Raji (cell line): Measurements from ENCODE around the gene TMC1.

Experiments
- POLR2A ChIP-seq: IDR thresholded peaks from 2 replicates; pipeline ENCODE4 v1.6.1; 2011; ENCODE audit warnings: low read depth, low read length, control low read depth; ENCODE audit not compliant: insufficient read depth

Gene TMC1

DNA sequence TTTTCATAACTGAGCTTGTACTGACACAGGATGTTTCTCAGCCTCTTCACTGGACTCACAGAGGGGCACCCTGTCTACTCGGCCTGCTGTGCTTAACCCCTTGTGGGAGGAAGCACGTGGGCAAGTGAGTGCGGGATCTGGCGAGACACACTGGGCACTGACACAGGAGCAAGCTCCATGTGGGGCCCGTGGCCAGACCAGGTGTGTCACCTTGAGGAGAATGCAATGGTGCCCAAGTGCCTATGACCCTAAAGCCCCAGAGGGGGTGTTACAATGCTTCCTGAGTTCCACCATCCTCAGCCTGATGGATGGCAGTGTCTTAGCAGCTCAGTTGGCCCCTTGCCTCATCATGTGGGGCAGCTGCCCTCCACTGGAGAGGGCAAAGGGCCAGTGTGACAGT, 302.6 kb downstream of the TMC1 start:
- TF ChIP-seq POLR2A: no peak

DNA sequence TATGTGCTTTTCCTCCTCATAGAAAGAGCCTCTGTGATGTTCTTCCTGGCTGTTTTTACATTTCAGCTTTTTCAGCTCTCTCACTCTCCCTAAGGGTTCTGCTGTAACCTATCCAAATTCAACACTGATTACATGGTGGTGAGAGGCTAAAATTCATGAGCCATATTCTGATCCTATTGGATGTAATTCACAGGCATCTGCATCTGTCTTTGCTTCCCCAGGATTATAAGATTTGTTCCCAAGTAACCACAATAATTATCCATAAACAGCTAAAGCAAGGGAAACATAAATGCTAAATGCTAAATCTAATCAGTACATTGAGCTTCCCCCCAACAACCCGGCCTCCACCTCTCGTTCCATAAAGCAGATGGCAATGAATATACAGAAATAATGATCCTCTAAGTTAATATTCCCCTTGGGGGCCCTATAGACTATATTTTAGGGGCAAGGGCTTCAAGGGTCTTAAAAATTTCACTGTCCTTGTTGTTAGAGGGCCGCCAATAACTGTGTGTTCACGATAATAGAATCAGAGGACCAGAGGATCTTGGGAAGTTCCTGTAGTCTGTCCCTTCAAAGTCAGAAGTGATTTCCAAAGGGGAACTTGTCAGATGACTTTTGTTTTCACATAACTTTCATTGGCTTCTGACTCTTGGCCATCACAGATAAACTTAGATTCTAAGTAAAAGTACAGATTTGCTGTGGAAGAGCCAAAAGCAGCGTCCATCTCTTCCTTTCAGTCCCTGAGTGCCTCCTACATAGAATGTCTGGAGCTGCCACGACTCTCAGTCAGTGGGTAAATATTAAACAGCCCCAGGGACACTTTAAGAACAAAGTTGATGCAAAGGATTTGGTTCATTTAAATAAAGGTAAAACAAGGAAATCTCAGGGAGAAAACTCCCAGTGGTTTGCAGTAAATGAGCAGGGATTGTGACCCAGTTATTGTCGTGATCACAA, 305.9 kb downstream of the TMC1 start:
- no peak for TF ChIP-seq POLR2A

DNA sequence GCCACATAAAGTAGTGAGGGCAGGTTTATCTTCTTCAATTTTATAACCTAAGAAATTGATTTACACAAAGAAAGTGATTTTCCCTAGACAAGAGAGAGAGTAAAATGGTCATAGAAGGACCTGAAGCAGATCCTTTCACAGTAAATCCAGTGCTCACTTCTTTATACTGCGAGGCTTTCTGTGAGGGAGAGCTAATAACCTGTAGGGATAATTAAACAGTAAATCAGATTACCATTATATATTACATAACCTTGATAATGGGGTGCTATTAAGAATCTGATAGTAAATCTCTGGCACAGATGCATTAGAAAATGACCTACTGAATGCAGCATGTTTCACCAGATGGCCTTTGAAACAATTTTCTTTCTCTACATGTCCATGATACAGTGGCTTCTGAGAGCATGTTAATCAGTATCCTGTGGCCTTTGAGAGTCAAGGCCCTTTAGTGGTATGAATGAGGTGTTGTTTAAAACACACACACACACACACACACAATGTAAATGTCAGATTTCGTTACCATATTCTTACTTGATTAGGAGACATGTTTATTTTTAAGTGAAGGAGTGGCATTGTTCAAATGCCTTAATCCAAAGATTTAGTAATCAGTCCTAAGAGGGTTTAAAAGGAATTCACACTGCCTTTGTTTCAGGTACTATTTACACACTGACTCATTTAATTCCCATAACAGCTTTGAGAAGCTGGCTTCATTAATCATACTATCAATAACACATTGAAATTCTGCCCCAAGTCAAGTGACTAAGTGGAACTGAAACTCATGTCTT, 306.7 kb downstream of the TMC1 start:
- TF ChIP-seq POLR2A: no peak

DNA sequence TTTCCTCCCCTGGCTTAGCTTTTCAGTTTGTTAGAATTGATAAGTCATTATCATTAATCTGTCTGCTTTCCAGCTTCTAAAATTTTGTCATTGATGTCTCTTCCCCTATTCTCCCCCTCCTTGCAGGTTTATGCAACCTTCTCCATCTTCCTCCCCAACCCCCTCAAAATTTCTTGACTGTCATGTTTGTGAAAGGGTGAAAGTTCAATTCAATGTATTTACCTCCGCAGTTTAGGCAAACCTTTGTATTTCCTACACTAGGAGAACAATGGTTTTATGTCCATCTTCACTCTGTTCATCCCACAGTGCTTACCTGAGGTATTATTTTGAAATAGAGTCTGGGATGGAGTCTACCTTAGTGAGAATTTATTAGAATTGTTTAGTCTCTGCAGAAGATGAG, 313.6 kb downstream of the TMC1 start:
- TF ChIP-seq POLR2A: no peak

DNA sequence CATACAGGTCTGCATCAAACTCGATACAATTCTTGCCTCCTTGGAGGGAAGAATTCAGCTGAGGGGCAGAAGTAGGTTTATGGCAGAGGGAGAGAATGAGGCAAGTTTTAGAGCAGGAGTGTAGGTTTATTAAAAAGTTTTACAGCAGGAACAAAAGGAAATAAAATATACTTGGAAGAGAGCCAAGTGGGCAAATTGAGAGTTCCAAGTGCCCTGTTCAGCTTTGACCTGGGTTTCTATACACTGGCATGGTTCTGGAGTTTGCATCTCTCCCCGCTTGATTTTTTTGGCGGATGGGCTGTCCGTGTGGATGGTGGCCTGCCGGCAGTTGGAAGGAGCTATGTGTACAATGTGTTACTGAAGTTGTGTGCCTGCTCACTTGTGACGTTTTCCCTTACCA, 315.4 kb downstream of the TMC1 start:
- no peak for TF ChIP-seq POLR2A

DNA sequence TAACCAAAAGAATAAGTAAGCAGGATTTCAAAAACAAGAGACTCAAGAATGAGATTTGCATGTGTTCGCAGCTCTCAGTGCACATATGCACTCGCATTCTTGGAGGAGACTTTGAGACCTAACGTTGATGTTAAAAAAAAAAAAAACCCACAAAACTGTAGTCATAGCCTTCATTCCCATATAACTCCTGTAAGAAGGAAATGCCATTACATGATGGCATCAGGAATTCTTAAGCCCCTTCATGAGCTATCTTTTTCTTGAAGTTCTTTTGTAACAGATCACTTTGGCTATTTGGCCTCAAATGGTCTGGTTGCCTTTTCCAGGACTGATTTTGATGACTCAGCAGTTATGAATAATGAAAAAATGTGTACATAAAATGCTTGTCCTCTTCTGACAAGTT, 317.7 kb downstream of the TMC1 start:
- no peak for TF ChIP-seq POLR2A

DNA sequence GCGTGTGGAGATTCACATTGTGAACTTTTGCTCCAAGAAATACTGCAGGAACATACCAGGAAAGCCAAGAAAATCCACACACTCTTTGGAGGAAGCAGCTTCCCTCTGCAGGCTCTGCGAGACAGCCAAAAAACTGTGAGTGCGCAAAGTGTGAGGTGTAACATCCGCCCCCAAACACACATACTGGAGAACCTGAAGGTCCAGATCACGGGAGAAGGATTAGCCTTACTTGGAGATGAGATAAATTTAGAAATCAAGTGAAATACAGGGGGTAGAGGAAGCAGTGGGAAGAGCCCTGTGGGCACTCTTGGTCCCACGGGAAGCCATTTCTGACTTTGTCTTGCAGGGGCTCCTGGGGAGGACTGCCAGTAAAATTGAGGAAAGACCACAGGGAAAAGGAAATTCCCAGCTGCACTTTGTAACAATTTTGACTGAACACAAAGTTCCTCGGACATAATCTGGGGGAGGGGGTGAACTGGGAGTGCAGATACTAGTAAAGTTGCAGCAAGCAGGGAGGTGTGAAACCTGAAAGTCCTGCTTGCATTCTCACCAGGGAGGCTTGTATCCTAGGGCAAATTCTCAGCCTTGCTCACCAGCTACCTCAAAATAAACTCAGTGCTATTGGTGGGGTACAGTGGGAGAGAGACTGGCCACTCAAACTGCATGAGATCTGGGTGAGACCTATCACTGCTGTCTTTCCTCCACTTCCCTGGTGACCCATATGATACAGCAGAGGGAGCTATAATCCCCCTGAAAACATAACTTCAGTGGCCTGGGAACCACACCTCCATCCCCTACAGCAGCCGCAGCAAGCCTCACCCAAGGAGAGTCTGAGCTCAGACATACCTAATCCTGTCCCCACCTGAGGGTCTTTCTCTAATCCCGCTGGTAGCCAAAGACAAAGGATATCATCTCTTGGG, 322.4 kb downstream of the TMC1 start:
- TF ChIP-seq POLR2A: no peak

DNA sequence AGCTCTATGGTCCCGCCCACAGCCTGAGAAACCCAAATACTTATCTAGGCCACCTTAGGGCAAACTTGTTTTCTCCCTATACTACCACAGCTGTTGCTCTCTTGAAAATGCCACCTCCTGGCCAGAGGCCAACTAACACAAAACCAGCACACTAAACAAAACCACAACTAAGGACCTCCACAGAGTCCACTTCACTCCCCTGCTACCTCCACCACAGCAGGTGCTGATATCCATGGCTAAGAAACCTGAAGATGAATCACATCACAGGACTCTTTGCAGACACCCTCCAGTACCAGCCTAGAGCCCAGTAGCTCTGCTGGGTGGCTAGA, 323.0 kb downstream of the TMC1 start:
- TF ChIP-seq POLR2A: no peak

DNA sequence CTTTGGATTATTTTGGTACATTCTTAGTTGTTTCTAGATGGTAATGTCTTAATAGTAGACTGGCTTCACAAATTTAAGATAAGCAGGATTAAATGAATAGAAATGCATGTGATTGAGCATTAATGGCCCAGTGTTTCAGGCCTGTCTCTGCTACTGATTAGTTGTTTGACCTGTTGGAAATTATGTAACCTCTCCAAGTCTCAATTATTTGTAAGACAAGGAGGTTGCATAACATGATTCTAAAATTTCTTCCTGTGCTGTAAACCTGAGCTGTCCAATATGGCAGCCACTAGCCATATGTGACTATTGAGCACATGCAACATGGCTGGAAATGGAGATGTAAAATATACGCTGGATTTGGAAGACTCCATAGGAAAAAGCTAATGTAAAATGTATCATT, 333.9 kb downstream of the TMC1 start:
- TF ChIP-seq POLR2A: no peak

DNA sequence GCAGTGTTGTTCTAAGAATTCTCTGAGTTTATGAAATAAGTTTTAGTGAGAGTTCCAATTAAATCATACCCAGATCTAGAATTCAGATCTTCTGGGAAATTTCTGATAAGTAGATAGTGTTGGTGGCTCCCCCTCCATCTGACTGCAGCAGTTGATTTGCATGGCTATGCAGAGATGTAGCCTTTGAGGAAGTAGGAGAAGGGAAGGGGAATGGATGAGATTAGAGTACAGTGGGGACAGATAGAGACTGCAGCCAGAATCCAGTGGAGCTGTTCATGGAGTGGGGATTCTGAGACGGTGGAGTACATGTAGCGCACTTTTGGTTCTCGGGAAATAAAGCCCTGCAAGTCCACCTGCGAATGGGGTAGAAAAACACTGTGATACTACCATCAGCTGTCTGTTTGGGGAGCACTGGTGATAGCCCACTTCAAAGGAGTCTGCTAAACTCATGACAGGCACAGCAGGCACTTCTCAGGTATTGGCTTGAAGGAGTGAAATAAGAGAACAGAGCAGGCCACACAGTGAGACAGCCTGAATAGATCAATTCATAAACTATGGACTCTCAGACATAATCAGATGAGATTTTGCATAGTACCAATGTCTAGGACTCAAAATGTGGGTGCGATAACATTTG, 334.6 kb downstream of the TMC1 start:
- no peak for TF ChIP-seq POLR2A

DNA sequence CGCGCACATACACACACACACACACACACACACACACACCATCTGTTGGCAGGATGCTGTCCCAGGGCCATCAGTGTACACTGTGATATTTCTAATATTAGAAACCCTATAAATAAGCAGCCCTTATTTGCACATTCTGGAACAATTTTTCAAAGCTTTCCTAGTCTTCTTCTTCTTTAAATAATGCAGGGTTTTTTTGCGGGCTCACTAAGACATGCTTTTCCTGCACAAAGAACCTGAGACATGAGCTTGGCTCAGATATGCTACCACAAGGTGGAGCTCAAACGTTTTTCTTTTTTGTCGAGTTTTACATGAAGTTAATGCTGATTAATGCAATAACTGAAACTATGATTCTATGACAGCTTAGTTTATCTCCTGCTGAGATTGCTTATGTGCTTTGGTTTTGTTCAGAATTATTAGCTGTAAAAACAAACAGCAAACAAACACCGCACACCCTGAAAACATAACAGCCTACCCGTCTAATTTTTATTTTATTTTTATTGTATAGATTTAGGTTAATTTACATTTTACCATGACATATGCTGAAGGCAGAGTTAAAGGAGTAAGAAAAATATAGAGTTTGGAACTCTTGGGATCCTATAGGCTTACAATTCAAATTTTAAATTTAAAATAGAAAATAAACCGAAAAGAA, 335.7 kb downstream of the TMC1 start:
- no peak for TF ChIP-seq POLR2A

DNA sequence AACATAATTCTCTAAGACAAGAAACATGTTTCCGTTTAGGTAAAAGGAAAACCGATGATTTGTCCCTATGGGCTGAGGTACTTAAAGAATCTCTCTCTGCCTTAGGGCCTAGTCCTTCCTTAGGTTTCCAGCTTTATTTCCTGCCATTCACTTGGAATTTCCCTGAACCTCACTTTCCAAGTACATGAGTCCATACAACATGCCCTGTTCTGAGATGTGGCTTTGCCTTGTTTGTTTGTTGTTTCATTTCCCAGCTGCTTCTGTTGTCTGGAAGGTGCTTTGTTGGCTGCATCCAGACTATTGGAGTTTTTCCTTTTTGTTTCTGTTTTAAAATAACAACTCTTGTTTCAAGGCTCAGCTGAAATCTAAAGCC, 336.2 kb downstream of the TMC1 start:
- no peak for TF ChIP-seq POLR2A

DNA sequence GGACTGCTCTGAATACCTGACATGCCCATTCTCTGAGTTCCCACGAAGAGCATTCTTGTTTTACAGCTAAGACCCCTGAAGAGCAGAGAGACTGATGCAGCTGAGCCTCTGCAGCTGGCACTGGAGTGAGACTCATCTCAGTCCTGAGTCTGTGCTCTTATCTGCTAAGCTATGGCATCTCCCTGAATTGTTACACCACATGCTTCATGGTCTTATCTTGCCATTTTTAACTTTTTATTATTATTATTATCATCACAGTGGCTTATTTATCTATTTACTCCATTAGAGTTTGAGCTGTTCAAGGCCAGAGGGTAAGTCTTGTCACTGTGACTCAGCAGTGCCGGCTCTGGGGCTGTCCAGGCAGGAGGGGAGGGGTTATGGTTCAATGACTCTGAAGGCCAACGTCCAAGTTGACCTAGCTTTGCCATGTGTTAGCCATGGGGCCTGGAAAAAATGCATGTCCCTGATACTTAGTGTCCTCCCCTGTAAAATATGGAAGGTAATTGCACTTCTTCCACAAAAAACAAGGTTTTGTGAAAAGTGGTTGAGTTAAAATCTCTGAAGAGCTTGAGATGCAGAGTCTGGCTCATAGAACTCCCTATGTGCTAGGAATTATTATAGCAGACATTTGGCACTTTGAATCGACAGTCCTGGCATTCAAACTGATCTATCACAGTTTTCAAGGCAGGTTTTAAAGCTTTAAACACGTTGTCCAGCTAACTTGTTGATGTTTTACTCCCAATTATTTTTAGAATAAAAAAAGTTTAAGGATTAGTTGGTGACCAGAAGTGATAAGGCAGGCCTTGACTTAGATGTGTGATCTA, 336.9 kb downstream of the TMC1 start:
- TF ChIP-seq POLR2A: no peak
